ENCODE measurements around the gene LBX2.
A peak's percentile ranks its signal among the peaks of the same experiment; 100 is the strongest.
"Not testable (repeated sequence)": the region's sequence is repeated elsewhere in the genome, so short reads cannot be mapped to it uniquely, and the experiment has no call there.

The LBX2 gene

DNA sequence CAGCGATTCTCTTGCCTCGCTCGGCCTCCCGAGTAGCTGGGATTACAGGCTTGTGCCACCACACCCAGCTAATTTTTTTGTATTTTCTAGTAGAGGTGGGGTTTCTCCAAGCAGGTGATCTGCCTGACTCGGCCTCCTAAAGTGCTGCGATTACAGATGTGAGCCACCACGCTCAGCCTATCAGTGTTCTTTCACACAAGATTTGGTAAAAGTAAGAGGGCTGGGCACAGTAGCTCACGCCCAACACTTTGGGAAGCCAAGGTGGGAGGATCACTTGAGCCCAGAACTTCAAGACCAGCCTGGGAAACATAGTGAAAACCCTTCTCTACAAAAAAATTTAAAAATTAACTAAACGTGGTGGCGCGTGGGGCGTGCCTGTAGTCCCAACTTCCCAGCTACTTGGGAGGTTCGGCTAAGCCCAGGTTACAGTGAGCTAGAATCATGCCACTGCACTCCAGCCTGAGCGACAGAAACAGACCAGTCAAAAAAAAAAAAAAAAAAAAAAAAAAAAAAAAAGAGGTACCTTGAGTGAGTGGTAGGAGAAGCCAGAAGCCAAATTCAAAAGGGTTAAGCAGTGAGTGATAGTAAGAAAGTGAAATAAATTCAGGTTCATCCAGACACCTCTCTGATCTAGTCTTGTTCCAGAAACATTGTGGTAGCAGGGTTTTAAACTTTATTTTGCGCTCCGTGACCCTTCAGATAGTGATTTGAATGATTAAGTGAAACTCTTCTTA is 27.9 kb downstream of the LBX2 start:
- Histone ChIP-seq H3K4me1 (ENCODE audit: control insufficient read depth, insufficient read depth, low read length) (peaks cover 13% of the 10 kb centered on the region), H3K9me3 (ENCODE audit: control insufficient read depth, low read length) (no peaks in the 10 kb centered on the region), H3K4me3 (ENCODE audit: low read length) (peak overlapping the region; percentile 94), H3K9ac (ENCODE audit: low read length) (peak overlapping the region; percentile 98), H3K36me3 (ENCODE audit: control insufficient read depth, insufficient read depth, low read length, severe bottlenecking) (peaks cover 18% of the 10 kb centered on the region), H3K27me3 (replicated peaks; ENCODE audit: control insufficient read depth, insufficient read depth, low read length) (no peaks in the 10 kb centered on the region)
- DNase-seq (ENCODE audit: low read depth): peak; percentile 22

DNA sequence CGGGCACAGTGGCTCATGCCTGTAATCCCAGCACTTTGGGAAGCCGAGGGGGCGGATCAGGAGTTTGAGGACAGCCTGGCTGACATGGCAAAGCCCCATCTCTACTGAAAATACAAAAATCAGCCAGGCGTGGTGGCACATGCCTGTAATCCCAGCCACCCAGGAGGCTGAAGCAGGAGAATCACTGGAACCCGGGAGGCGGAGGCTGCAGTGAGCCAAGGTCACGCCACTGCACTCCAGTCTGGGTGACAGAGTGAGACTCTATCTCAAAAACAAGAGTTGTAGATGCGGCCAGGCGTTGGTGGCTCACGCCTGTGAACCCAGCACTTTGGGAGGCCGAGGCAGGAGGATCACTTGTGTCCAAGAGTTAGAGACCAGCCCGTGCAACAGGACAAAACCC is 28.7 kb downstream of the LBX2 start:
- not testable (repeated sequence) for H3K9me3 ChIP-seq (ENCODE audit: control insufficient read depth, low read length); H3K27me3 ChIP-seq (replicated peaks; ENCODE audit: control insufficient read depth, insufficient read depth, low read length); H3K4me3 ChIP-seq (ENCODE audit: low read length); H3K9ac ChIP-seq (ENCODE audit: low read length); DNase-seq (ENCODE audit: low read depth)
- Histone ChIP-seq H3K36me3 (ENCODE audit: control insufficient read depth, insufficient read depth, low read length, severe bottlenecking) (peaks cover 16% of the 10 kb centered on the region), H3K4me1 (ENCODE audit: control insufficient read depth, insufficient read depth, low read length) (peaks cover 17% of the 10 kb centered on the region)

DNA sequence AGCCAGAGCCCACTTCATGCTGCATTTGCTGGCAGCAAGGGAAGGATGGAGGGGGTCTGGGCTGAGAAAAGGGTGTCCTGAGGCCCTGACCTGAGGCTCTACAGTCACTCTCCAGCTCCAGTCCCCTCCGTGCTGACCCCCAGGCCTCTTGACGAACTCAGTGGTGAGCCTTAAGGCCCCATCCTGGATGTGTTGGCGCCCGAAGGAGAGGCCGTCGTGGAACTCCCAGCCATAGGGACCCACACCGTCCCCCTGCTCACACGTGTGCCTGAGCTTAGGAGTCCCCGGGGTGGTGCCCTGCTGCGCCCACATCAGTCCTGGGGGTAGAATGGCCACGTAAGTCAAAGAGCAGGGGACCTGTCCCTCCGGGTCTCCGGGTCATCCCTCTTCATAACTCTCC is 35.0 kb downstream of the LBX2 start:
- DNase-seq (ENCODE audit: low read depth): no peak
- Histone ChIP-seq H3K9me3 (ENCODE audit: control insufficient read depth, low read length) (no peaks in the 10 kb centered on the region), H3K9ac (ENCODE audit: low read length) (peak overlapping the region; percentile 94), H3K4me1 (ENCODE audit: control insufficient read depth, insufficient read depth, low read length) (peaks cover 9% of the 10 kb centered on the region), H3K36me3 (ENCODE audit: control insufficient read depth, insufficient read depth, low read length, severe bottlenecking) (peaks cover 18% of the 10 kb centered on the region), H3K27me3 (replicated peaks; ENCODE audit: control insufficient read depth, insufficient read depth, low read length) (no peaks in the 10 kb centered on the region), H3K4me3 (ENCODE audit: low read length) (peak overlapping the region; percentile 84)

DNA sequence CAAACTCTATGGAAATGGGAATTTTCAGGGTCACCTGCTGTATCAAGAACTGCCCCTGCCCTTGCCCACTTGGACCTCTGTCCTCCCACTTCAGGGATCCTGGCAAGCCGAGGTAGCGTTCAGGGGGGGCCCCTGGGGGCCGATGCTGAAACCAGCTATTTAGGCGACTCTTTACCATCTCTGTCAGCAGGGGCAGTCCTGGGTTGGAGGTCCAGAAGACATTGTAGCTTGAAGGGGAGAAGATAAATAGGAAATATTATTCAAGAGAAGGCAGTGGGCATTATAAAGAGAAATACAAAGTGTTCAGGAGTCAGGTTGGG is 36.7 kb downstream of the LBX2 start:
- no peaks in the 10 kb centered on the region for H3K27me3 ChIP-seq (replicated peaks; ENCODE audit: control insufficient read depth, insufficient read depth, low read length)
- H3K4me3 ChIP-seq (ENCODE audit: low read length): no peak overlapping the region
- no peaks in the 10 kb centered on the region for H3K9me3 ChIP-seq (ENCODE audit: control insufficient read depth, low read length)
- H3K4me1 ChIP-seq (ENCODE audit: control insufficient read depth, insufficient read depth, low read length): peaks cover 12% of the 10 kb centered on the region
- no peak overlapping the region for H3K9ac ChIP-seq (ENCODE audit: low read length)
- no peak for DNase-seq (ENCODE audit: low read depth)
- H3K36me3 ChIP-seq (ENCODE audit: control insufficient read depth, insufficient read depth, low read length, severe bottlenecking): peaks cover 18% of the 10 kb centered on the region

DNA sequence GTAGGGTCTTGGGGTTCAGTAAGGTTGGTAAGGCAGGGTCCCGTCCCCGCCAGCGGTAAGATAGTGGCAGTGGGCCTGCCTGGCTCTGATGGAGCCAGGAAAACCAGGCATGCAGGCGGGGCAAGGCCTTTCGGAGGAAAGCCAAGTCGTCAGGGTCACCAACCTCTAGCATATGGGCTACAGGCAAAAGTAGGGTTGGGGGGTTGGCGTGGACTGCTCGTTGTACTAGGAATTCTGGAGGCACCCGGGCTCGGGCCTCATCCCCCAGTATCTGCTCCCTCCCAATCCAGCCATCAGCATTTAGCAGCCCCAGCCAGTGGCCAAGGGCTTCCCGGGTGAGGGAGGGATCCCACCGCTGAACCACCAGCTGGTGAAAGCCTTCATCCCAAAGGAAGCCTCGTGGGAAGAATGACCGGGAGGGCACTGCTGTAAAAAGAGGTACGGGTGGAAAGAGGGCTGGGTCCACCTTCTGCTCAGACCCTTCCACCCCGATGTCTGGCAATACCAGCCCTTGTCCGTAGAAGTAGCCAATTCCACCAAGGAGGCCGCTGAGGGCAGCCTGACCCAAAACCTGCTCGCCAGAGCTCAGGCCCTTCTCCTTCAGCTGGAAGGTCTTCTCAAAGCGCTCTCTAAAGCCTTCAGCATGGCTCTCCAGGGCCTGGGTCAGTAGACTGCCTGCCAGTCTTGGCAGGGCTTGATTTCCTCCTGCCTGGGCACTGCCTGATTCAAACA is 37.2 kb downstream of the LBX2 start:
- no peak overlapping the region for H3K4me3 ChIP-seq (ENCODE audit: low read length)
- H3K9me3 ChIP-seq (ENCODE audit: control insufficient read depth, low read length): no peaks in the 10 kb centered on the region
- H3K36me3 ChIP-seq (ENCODE audit: control insufficient read depth, insufficient read depth, low read length, severe bottlenecking): peaks cover 18% of the 10 kb centered on the region
- no peak overlapping the region for H3K9ac ChIP-seq (ENCODE audit: low read length)
- H3K4me1 ChIP-seq (ENCODE audit: control insufficient read depth, insufficient read depth, low read length): peaks cover 12% of the 10 kb centered on the region
- H3K27me3 ChIP-seq (replicated peaks; ENCODE audit: control insufficient read depth, insufficient read depth, low read length): no peaks in the 10 kb centered on the region
- no peak for DNase-seq (ENCODE audit: low read depth)

DNA sequence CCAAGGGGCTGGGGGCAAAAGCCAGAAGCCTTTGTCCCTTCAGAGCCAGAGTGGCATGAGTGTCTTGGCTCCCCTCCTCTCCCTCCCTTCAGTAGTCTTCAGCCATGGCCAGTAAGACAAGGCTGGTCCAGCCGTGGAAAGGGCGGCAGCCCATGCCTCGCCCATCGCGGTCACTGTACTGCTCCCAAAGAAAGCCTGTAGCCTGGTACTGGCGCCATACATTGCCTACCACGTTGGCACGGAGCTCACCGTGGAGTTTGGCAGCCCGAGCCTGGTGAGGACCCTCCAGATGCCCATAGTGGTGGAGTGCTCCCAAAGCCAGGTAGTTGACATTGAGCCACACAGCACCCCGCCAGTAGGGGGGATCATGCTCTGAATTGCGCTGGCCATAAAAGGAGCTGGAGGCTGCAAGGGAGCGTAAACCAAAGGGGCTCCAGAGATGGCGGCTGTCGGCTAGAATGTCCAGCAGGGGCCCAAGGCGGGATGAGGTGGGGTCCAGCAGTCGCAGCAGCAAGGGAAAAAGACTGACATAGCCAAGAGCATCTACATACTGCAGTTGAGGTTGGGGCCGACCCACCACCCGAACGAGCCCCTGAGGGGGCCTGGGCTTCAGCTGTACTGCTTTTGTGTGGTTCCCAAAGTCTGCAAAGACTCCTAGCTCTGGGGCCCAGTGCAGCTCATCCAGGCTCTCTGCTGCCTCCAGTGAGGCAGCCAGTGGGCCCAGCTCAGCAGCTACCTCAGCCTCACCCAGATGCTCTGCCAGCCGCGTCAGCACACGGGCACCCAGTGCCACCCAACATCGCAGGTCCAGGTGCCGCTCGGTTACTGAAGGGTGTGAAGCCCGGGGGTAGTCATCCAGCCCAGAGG is 38.0 kb downstream of the LBX2 start:
- H3K27me3 ChIP-seq (replicated peaks; ENCODE audit: control insufficient read depth, insufficient read depth, low read length): no peaks in the 10 kb centered on the region

DNA sequence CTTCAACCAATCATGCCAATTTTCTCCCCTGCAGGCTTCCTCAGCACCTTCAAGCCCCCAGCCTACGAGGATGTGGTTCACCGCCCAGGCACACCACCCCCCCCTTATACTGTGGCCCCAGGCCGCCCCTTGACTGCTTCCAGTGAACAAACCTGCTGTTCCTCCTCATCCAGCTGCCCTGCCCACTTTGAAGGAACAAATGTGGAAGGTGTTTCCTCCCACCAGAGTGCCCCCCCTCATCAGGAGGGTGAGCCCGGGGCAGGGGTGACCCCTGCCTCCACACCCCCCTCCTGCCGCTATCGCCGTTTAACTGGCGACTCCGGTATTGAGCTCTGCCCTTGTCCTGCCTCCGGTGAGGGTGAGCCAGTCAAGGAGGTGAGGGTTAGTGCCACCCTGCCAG is 39.2 kb downstream of the LBX2 start:
- Histone ChIP-seq H3K4me1 (ENCODE audit: control insufficient read depth, insufficient read depth, low read length) (peaks cover 24% of the 10 kb centered on the region), H3K36me3 (ENCODE audit: control insufficient read depth, insufficient read depth, low read length, severe bottlenecking) (peaks cover 18% of the 10 kb centered on the region)
- H3K27me3 ChIP-seq (replicated peaks; ENCODE audit: control insufficient read depth, insufficient read depth, low read length); H3K9me3 ChIP-seq (ENCODE audit: control insufficient read depth, low read length); H3K4me3 ChIP-seq (ENCODE audit: low read length); DNase-seq (ENCODE audit: low read depth); H3K9ac ChIP-seq (ENCODE audit: low read length): not testable (repeated sequence)

More for the DNA sequence above, 38.0 kb downstream of the LBX2 start:
- no peaks in the 10 kb centered on the region for H3K9me3 ChIP-seq (ENCODE audit: control insufficient read depth, low read length)
- H3K36me3 ChIP-seq (ENCODE audit: control insufficient read depth, insufficient read depth, low read length, severe bottlenecking): peaks cover 18% of the 10 kb centered on the region
- no peak overlapping the region for H3K4me3 ChIP-seq (ENCODE audit: low read length)
- no peak for DNase-seq (ENCODE audit: low read depth)
- H3K4me1 ChIP-seq (ENCODE audit: control insufficient read depth, insufficient read depth, low read length): peaks cover 18% of the 10 kb centered on the region
- H3K9ac ChIP-seq (ENCODE audit: low read length): no peak overlapping the region

DNA sequence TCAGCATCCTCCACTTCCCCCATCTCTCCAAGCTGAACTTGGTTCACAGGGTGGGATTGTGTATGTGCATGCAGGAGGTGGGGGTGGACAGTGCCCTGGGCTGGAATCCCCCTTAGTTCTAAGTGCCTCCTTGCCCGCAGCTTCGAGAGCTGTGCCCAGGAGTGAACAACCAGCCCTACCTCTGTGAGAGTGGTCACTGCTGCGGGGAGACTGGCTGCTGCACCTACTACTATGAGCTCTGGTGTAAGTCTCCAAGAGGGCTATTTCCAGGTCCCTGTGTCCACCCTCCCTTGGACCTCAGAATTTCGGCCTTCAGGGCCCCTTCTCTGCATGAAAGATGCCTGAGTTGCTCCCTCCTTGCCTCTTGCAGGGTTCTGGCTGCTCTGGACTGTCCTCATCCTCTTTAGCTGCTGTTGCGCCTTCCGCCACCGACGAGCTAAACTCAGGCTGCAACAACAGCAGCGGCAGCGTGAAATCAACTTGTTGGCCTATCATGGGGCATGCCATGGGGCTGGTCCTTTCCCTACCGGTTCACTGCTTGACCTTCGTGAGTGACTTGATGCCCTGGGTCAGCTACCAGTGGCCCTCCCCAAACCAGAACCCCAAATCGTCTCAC is 39.8 kb downstream of the LBX2 start:
- not testable (repeated sequence) for DNase-seq (ENCODE audit: low read depth); H3K9me3 ChIP-seq (ENCODE audit: control insufficient read depth, low read length); H3K27me3 ChIP-seq (replicated peaks; ENCODE audit: control insufficient read depth, insufficient read depth, low read length)
- peak overlapping the region; percentile 99 for H3K4me3 ChIP-seq (ENCODE audit: low read length)
- peaks cover 18% of the 10 kb centered on the region for H3K36me3 ChIP-seq (ENCODE audit: control insufficient read depth, insufficient read depth, low read length, severe bottlenecking)
- peak overlapping the region; percentile 19 for H3K9ac ChIP-seq (ENCODE audit: low read length)
- peaks cover 24% of the 10 kb centered on the region for H3K4me1 ChIP-seq (ENCODE audit: control insufficient read depth, insufficient read depth, low read length)

DNA sequence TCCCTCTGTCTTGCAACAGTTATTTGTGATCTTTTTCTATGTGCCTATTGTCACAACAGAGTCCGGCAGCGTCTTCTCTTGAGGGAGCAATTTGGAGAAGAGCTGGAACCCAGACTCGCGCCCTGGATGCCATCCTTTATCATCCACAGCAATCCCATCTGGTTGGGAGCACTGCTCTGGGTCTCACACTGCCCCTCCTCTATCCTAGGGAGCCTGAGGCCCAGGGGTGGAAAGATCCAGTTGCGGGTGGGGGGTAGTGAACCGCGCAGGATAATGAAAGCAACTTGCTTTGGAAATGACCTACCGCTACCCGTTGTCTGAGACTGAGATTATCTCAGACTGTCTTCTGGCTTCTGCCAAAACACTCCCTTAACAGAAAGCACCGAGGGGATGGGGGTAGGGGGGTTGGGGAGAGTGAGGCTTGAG is 40.5 kb downstream of the LBX2 start:
- Histone ChIP-seq H3K4me3 (ENCODE audit: low read length) (peak overlapping the region; percentile 99), H3K9me3 (ENCODE audit: control insufficient read depth, low read length) (no peaks in the 10 kb centered on the region), H3K36me3 (ENCODE audit: control insufficient read depth, insufficient read depth, low read length, severe bottlenecking) (peaks cover 18% of the 10 kb centered on the region), H3K9ac (ENCODE audit: low read length) (peak overlapping the region; percentile 97), H3K27me3 (replicated peaks; ENCODE audit: control insufficient read depth, insufficient read depth, low read length) (no peaks in the 10 kb centered on the region), H3K4me1 (ENCODE audit: control insufficient read depth, insufficient read depth, low read length) (peaks cover 23% of the 10 kb centered on the region)
- peak; percentile 52 for DNase-seq (ENCODE audit: low read depth)

DNA sequence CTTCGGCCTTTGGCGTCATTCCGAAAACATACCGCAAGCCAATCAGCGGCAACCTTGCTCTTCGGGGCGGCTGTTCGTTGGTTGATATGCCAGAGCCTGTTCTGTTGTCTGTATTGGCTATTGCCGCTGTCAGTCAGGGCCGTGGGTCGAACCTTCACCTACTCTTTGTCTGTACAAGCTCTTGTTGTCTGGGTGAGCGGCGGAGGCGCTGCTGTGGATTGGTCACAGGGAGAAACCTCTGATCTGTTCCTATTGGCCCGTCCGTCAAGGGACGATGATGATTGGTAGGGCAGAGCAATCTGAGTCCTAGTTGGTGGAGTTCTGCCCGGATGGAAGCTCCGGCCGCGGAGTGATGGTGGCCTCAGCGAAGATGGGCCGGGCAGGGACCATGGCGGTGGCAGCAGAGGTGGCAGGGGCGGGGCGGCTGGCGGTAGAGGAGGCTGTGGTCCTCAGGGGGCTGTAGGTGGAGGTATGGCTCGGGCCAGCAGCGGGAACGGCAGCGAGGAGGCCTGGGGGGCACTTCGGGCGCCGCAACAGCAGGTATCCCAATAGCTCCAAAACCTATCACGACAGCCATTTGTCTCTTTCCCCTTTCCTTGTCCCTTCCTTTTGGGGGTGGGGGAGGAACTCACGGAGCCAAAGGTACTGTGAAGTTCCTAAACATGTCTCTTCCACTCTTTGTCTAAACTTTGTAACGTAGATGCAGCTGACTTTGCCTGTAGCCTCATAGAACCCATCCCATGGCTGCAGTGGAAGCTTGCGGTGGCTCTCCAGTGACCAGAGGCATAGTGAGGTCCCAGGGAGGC is 41.1 kb downstream of the LBX2 start, which contains the start of gene WBP1:
WBP1 (plus strand) TSS at position 307 of the 806 bp plus-strand sequence; CDS start at position 472, 165 bp downstream.
- H3K36me3 ChIP-seq (ENCODE audit: control insufficient read depth, insufficient read depth, low read length, severe bottlenecking): peaks cover 18% of the 10 kb centered on the region
- peak within 1 kb of the TSS; percentile 99 for H3K4me3 ChIP-seq (ENCODE audit: low read length)
- peaks cover 23% of the 10 kb centered on the region for H3K4me1 ChIP-seq (ENCODE audit: control insufficient read depth, insufficient read depth, low read length)
- H3K27me3 ChIP-seq (replicated peaks; ENCODE audit: control insufficient read depth, insufficient read depth, low read length): no peaks in the 10 kb centered on the region
- H3K9ac ChIP-seq (ENCODE audit: low read length): peak within 1 kb of the TSS; percentile 97
- peak; percentile 100 for DNase-seq (ENCODE audit: low read depth)
- no peaks in the 10 kb centered on the region for H3K9me3 ChIP-seq (ENCODE audit: control insufficient read depth, low read length)

All from adipocyte (in vitro differentiated cells).